ENCODE results near the gene RUFY4. TPM values are rescaled to one million over a fixed set of nuclear protein-coding genes. Genes with fewer than 3 reads are reported as not detected.

Gene RUFY4
- total RNA-seq, 1 experiment from 2014 or later = 0.21 TPM

GRCh38 chr2:218030409-218031195, 38.5 kb upstream of the RUFY4 start:
- DNase-seq = no peak
- TF ChIP-seq CTCF (IDR thresholded peaks at IDR 0.05; ENCODE audit: unreplicated experiment) = no peak
- CTCF ChIA-PET = no interaction called here
- Mint-ChIP-seq H3K27me3 (ENCODE audit: unreplicated experiment) (peaks cover 19% of the 10 kb centered on the region), H3K4me3 (ENCODE audit: low read depth, unreplicated experiment) (no peak overlapping the region), H3K9me3 (ENCODE audit: low read depth, unreplicated experiment) (no peaks in the 10 kb centered on the region), H3K36me3 (ENCODE audit: insufficient read depth, unreplicated experiment) (no peaks in the 10 kb centered on the region), H3K4me1 (ENCODE audit: low read depth, unreplicated experiment) (no peaks in the 10 kb centered on the region), H3K27ac (ENCODE audit: unreplicated experiment) (no peak overlapping the region)
- BruUV-seq (replicated peaks) = no TSS peak
- intact Hi-C loops (cut with micrococcal nuclease; ENCODE audit: unreplicated experiment) = loop anchor here (5.0 kb wide), 1 partner anchor 43 kb away; no protein-coding TSS in a partner anchor

- no peaks in the 10 kb centered on the region for H3K36me3 Mint-ChIP-seq (ENCODE audit: insufficient read depth, unreplicated experiment)
- no TSS peak for BruUV-seq (replicated peaks)
- CTCF ChIA-PET = interaction anchor here (2.5 kb wide), 1 partner anchor 245 kb away, joined by 14 read pairs; no protein-coding TSS in a partner anchor
- H3K27ac Mint-ChIP-seq (ENCODE audit: unreplicated experiment) = no peak overlapping the region
- no peaks in the 10 kb centered on the region for H3K9me3 Mint-ChIP-seq (ENCODE audit: low read depth, unreplicated experiment)
- no peak for DNase-seq
- H3K4me1 Mint-ChIP-seq (ENCODE audit: low read depth, unreplicated experiment) = no peaks in the 10 kb centered on the region
- H3K27me3 Mint-ChIP-seq (ENCODE audit: unreplicated experiment) = peaks cover 21% of the 10 kb centered on the region
- TF ChIP-seq CTCF (IDR thresholded peaks at IDR 0.05; ENCODE audit: unreplicated experiment) = no peak
- intact Hi-C loops (cut with micrococcal nuclease; ENCODE audit: unreplicated experiment) = loop anchor here (5.0 kb wide), 1 partner anchor 44 kb away; no protein-coding TSS in a partner anchor
- no peak overlapping the region for H3K4me3 Mint-ChIP-seq (ENCODE audit: low read depth, unreplicated experiment)
Measured at GRCh38 chr2:218031261-218031660, 37.8 kb upstream of the RUFY4 start.

- CTCF ChIA-PET = interaction anchor here (2.5 kb wide), 1 partner anchor 246 kb away, joined by 14 read pairs; no protein-coding TSS in a partner anchor
- peaks cover 26% of the 10 kb centered on the region for H3K27me3 Mint-ChIP-seq (ENCODE audit: unreplicated experiment)
- intact Hi-C loops (cut with micrococcal nuclease; ENCODE audit: unreplicated experiment) = loop anchor here (5.0 kb wide), 1 partner anchor 45 kb away; no protein-coding TSS in a partner anchor
- no peaks in the 10 kb centered on the region for H3K9me3 Mint-ChIP-seq (ENCODE audit: low read depth, unreplicated experiment)
- no peak for DNase-seq
- no peak overlapping the region for H3K27ac Mint-ChIP-seq (ENCODE audit: unreplicated experiment)
- TF ChIP-seq CTCF (IDR thresholded peaks at IDR 0.05; ENCODE audit: unreplicated experiment) = no peak
- no peak overlapping the region for H3K4me3 Mint-ChIP-seq (ENCODE audit: low read depth, unreplicated experiment)
- no peaks in the 10 kb centered on the region for H3K36me3 Mint-ChIP-seq (ENCODE audit: insufficient read depth, unreplicated experiment)
- no TSS peak for BruUV-seq (replicated peaks)
- H3K4me1 Mint-ChIP-seq (ENCODE audit: low read depth, unreplicated experiment) = no peaks in the 10 kb centered on the region
Measured at GRCh38 chr2:218031771-218032257, 37.2 kb upstream of the RUFY4 start.

GRCh38 chr2:218032336-218033171, 36.5 kb upstream of the RUFY4 start:
- CTCF ChIA-PET = interaction anchor here (0.9 to 2.5 kb wide), 3 partner anchors 39 to 247 kb away, joined by 3 to 14 read pairs (median 4); no protein-coding TSS in a partner anchor
- H3K27me3 Mint-ChIP-seq (ENCODE audit: unreplicated experiment) = peaks cover 28% of the 10 kb centered on the region
- no peaks in the 10 kb centered on the region for H3K9me3 Mint-ChIP-seq (ENCODE audit: low read depth, unreplicated experiment)
- peak; percentile 57 for DNase-seq
- intact Hi-C loops (cut with micrococcal nuclease; ENCODE audit: unreplicated experiment) = loop anchor here (5.0 kb wide), 1 partner anchor 45 kb away; no protein-coding TSS in a partner anchor
- no peak overlapping the region for H3K27ac Mint-ChIP-seq (ENCODE audit: unreplicated experiment)
- no peaks in the 10 kb centered on the region for H3K36me3 Mint-ChIP-seq (ENCODE audit: insufficient read depth, unreplicated experiment)
- no peak overlapping the region for H3K4me3 Mint-ChIP-seq (ENCODE audit: low read depth, unreplicated experiment)
- H3K4me1 Mint-ChIP-seq (ENCODE audit: low read depth, unreplicated experiment) = no peaks in the 10 kb centered on the region
- BruUV-seq (replicated peaks) = no TSS peak
- no peak for TF ChIP-seq CTCF (IDR thresholded peaks at IDR 0.05; ENCODE audit: unreplicated experiment)
